ENCODE measurements around the gene HID1.

The HID1 gene

GRCh38 chr17:75005291-75005690, 32.7 kb upstream of the HID1 start:
- DNase-seq (ENCODE audit: low read depth), result no peak
- no peak for TF ChIP-seq CTCF (IDR thresholded peaks at IDR 0.05; ENCODE audit: insufficient read depth, low read depth, low read length, missing control alignments)
- H3K4me3 ChIP-seq (ENCODE audit: low read depth, low read length), result no peak overlapping the region

DNA sequence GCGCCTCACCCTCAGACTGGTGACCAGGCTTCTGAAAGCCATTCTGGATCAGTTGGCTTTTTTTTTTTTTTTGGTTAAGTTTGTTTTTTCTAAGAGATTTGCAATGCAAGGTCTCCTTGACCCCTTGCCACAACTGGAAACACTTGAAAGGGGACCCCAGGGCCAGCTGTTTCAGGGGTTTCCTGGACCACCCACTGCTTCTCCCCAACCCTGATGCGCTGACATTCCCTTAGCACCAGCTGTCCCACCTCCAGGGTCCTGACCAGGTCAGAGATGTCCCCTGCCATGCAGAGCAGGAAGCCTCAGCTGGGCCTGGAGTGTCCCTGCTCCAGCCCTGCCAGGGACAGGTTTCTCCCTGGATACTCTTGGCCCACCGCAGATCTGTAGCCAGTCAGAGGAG, 31.8 kb upstream of the HID1 start:
- H3K4me3 ChIP-seq (ENCODE audit: low read depth, low read length), result no peak overlapping the region
- DNase-seq (ENCODE audit: low read depth), result no peak
- no peak for TF ChIP-seq CTCF (IDR thresholded peaks at IDR 0.05; ENCODE audit: insufficient read depth, low read depth, low read length, missing control alignments)

DNA sequence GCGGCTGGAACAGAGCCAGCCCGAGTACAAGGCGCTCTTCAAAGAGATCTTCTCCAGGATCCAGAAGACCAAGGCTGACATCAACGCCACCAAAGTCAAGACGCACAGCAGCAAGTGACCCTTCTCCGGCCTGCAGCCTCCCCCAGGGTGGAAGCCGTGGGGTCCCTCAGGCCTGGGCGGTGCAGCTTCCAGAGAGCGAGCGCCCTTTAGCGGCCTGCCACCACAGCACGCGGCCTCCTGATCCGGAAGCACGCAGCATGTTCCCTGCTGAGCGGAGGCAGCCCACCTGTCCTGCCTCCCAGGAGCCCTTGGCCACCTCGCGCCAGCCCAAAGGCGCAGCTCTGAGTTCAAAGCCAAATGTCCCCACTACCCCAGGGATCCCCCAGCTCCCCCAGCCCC, 31.4 kb upstream of the HID1 start:
- DNase-seq (ENCODE audit: low read depth), result no peak
- no peak overlapping the region for H3K4me3 ChIP-seq (ENCODE audit: low read depth, low read length)
- no peak for TF ChIP-seq CTCF (IDR thresholded peaks at IDR 0.05; ENCODE audit: insufficient read depth, low read depth, low read length, missing control alignments)

GRCh38 chr17:75003070-75003956, 30.8 kb upstream of the HID1 start:
- no peak for DNase-seq (ENCODE audit: low read depth)
- TF ChIP-seq CTCF (IDR thresholded peaks at IDR 0.05; ENCODE audit: insufficient read depth, low read depth, low read length, missing control alignments), result no peak
- H3K4me3 ChIP-seq (ENCODE audit: low read depth, low read length), result no peak overlapping the region

- TF ChIP-seq CTCF (IDR thresholded peaks at IDR 0.05; ENCODE audit: insufficient read depth, low read depth, low read length, missing control alignments), result no peak
- no peak for DNase-seq (ENCODE audit: low read depth)
- H3K4me3 ChIP-seq (ENCODE audit: low read depth, low read length), result no peak overlapping the region
Observed at GRCh38 chr17:75001915-75002843, 29.6 kb upstream of the HID1 start.

GRCh38 chr17:74999523-74999922, 27.0 kb upstream of the HID1 start:
- no peak for DNase-seq (ENCODE audit: low read depth)
- no peak overlapping the region for H3K4me3 ChIP-seq (ENCODE audit: low read depth, low read length)
- TF ChIP-seq CTCF (IDR thresholded peaks at IDR 0.05; ENCODE audit: insufficient read depth, low read depth, low read length, missing control alignments), result no peak

Data from GM12865 (cell line).